ENCODE measurements around the gene DPP4. TPM values are rescaled to one million over a fixed set of nuclear protein-coding genes. Genes with fewer than 3 reads are reported as not detected.

The DPP4 gene
- total RNA-seq (12.6 TPM), polyA plus RNA-seq (10 to 100 TPM; 22.3 to 40.8 (median 29.9) TPM)

DNA sequence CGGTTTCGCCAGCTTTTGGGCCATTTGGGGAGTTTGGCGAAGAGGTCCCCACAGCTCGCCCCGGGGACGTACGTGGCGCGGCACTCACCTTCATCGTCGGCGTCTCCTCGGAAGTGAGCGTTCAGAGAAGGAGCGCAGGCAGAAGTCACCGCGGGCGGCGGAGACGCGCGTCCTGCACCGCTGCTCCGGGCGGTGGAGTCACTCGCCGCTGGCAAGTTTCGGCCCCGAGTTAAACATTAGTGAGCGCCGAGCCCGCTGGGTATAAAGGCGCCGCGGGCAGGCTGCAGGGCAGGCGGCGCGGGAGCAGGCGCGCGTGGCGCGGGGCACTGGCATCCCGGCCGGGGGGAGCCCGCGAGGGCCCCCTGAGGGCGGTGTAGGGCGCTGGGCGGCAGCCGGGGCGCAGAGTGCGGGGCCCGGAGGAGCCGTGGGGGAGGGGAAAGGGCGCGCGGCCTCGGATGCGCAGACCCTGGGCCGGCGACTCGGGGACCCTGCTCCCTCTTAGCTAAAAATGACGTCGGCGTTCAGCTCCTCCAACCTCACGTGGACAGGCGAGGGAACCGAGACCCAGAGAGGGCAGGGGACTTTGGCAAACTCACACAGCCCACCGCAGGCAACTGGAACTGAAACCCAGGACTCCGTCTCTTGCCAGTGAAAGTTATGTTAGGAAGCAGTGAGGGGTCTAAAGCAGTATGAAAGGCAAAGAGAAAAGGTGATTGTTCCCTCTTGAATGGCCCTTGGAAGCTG lies at the start of gene DPP4:
DPP4 (minus strand) TSS at position 328 of the 744 bp plus-strand sequence; CDS start at position 94, 234 bp downstream.
- H3K4me1 Mint-ChIP-seq = peaks cover 10 to 56% (median 27%) of the 10 kb centered on the region in 4 donors

DNA sequence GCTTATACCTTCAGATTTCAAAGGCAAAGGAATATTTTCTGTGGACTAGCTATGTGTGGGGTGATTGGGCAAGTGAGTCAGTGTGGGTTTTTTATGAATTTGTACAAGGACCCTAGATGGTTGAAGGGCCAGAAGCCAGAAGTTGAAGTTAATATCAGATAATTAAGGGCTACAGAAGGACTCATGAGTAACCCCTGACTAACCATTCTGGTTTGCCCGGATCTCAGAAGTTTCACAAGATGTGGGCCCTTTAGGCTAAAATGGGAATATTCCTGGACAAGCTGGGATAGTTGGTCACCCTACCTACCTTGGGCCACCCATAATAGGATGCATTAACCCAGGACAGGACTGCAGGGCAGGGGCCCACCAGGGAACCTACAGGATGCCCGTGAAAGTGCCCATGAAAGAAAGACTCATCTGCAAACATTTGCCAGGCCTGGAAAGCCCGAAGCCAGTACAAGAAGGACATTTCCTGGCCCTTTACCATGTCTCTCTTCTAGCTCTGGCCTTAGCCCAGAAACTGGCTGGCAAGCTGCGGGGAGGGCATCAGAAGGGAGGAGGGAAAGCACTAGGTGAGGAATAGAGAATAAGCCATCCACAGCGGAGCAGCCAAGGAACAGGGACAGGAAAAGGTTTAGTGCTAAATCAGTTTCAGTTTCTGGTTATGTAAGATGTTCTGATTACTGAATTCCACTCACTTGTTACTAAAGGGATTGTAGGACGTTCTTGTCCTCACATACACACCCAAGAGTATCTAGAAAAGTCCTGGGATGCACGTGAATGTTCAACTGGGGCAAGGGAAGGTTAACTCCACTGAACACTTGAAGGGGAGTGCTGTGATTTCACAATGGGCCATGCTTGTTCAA lies 44.4 kb upstream of the DPP4 start:
- DNase-seq (no peak), ATAC-seq (ENCODE audit: low read depth in 2 of 2) (no peak)
- Mint-ChIP-seq H3K4me1 (peaks cover 0 to 12% (median 6%) of the 10 kb centered on the region in 4 donors), H3K4me3 (no peak overlapping the region), H3K9me3 (peaks cover 0 to 9% (median 3%) of the 10 kb centered on the region in 7 donors), H3K27me3 (no peaks in the 10 kb centered on the region), H3K27ac (peak overlapping the region in 2 of 3 donors; percentile 15 to 70), H3K36me3 (peaks cover 4% of the 10 kb centered on the region)
- Histone ChIP-seq H3K36me3 (ENCODE audit: control insufficient read depth, insufficient read depth, low read length) (no peaks in the 10 kb centered on the region), H3K9me3 (ENCODE audit: control insufficient read depth in 2 of 2, low read length in 2 of 2) (no peaks in the 10 kb centered on the region), H3K27me3 (ENCODE audit: control insufficient read depth, insufficient read depth, low read length) (no peaks in the 10 kb centered on the region), H3K4me1 (ENCODE audit: control insufficient read depth, insufficient read depth, low read length, poor library complexity, severe bottlenecking) (peaks cover 5% of the 10 kb centered on the region), H3K4me3 (ENCODE audit: low read depth, low read length) (no peak overlapping the region), H3K27ac (ENCODE audit: insufficient read depth, low read length, poor library complexity, severe bottlenecking) (no peak overlapping the region)

More for the DNA sequence above, at the start of gene DPP4:
- DNase-seq (peak; percentile 20 to 76 (median 59)), ATAC-seq (ENCODE audit: low read depth in 2 of 2) (peak; percentile 80)
- H3K4me3 Mint-ChIP-seq = peak within 1 kb of the TSS; percentile 93 to 100 (median 98)
- Histone ChIP-seq H3K9me3 (ENCODE audit: control insufficient read depth in 2 of 2, low read length in 2 of 2) (peaks cover 2 to 5% of the 10 kb centered on the region in 2 experiments), H3K4me1 (ENCODE audit: control insufficient read depth, insufficient read depth, low read length, poor library complexity, severe bottlenecking) (peaks cover 37% of the 10 kb centered on the region), H3K27ac (ENCODE audit: insufficient read depth, low read length, poor library complexity, severe bottlenecking) (no peak within 1 kb of the TSS), H3K4me3 (ENCODE audit: low read depth, low read length) (peak within 1 kb of the TSS; percentile 78), H3K27me3 (ENCODE audit: control insufficient read depth, insufficient read depth, low read length) (no peaks in the 10 kb centered on the region), H3K36me3 (ENCODE audit: control insufficient read depth, insufficient read depth, low read length) (no peaks in the 10 kb centered on the region)
- H3K36me3 Mint-ChIP-seq = peaks cover 8% of the 10 kb centered on the region
- no peaks in the 10 kb centered on the region for H3K27me3 Mint-ChIP-seq
- peak within 1 kb of the TSS; percentile 87 to 96 (median 92) for H3K27ac Mint-ChIP-seq
- peaks cover 0 to 10% (median 2%) of the 10 kb centered on the region in 7 donors for H3K9me3 Mint-ChIP-seq

DNA sequence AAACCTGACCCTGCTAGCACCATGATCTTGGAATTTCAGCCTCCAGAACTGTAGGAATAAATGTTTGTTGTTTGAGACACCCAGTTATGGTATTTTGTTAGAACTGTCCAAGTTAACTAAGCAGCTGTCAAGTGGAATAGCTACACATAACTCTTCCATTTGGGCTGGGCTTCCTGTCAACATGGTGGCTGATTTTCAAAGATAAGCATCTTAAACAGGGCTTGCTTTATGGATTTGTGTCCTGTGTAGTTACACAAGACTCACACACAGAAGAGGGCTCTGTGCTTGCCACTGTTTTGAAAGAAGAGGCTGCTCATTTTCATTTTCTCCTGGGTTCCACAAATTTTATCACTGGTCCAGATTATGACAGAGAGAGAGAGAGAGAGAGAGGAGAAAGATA lies 42.3 kb upstream of the DPP4 start:
- DNase-seq = no peak
- Histone ChIP-seq H3K4me3 (ENCODE audit: low read depth, low read length) (no peak overlapping the region), H3K27me3 (ENCODE audit: control insufficient read depth, insufficient read depth, low read length) (no peaks in the 10 kb centered on the region), H3K27ac (ENCODE audit: insufficient read depth, low read length, poor library complexity, severe bottlenecking) (no peak overlapping the region), H3K9me3 (ENCODE audit: control insufficient read depth in 2 of 2, low read length in 2 of 2) (no peaks in the 10 kb centered on the region), H3K4me1 (ENCODE audit: control insufficient read depth, insufficient read depth, low read length, poor library complexity, severe bottlenecking) (peaks cover 5% of the 10 kb centered on the region), H3K36me3 (ENCODE audit: control insufficient read depth, insufficient read depth, low read length) (no peaks in the 10 kb centered on the region)
- Mint-ChIP-seq H3K27ac (no peak overlapping the region), H3K9me3 (peaks cover 0 to 9% (median 3%) of the 10 kb centered on the region in 7 donors), H3K4me1 (peaks cover 0 to 12% (median 6%) of the 10 kb centered on the region in 4 donors), H3K27me3 (no peaks in the 10 kb centered on the region), H3K4me3 (no peak overlapping the region), H3K36me3 (peaks cover 4% of the 10 kb centered on the region)
- ATAC-seq (ENCODE audit: low read depth in 2 of 2) = no peak

DNA sequence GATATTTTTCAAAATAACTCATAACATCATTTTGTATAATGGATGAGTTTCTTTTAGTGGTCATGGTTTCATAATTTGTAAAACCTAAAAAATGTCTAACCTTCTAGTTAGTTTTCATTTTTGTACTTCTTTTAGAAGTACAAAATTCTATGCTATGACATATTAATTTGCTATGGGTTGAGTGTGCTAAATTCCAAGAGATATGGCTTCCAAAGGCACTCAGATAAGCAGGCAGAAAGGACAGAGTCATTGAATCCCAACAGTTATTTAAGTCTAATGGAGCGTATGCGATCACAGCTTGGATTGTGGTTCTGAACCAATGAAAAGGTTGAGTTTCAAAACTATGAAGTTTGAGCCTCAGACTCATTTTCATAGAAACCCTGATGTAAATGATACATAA lies 41.1 kb upstream of the DPP4 start:
- Histone ChIP-seq H3K27me3 (ENCODE audit: control insufficient read depth, insufficient read depth, low read length) (no peaks in the 10 kb centered on the region), H3K36me3 (ENCODE audit: control insufficient read depth, insufficient read depth, low read length) (no peaks in the 10 kb centered on the region), H3K27ac (ENCODE audit: insufficient read depth, low read length, poor library complexity, severe bottlenecking) (no peak overlapping the region), H3K4me3 (ENCODE audit: low read depth, low read length) (no peak overlapping the region), H3K4me1 (ENCODE audit: control insufficient read depth, insufficient read depth, low read length, poor library complexity, severe bottlenecking) (peaks cover 4% of the 10 kb centered on the region), H3K9me3 (ENCODE audit: control insufficient read depth in 2 of 2, low read length in 2 of 2) (no peaks in the 10 kb centered on the region)
- peaks cover 0 to 12% (median 6%) of the 10 kb centered on the region in 4 donors for H3K4me1 Mint-ChIP-seq
- DNase-seq (no peak), ATAC-seq (ENCODE audit: low read depth in 2 of 2) (no peak)
- H3K9me3 Mint-ChIP-seq = peaks cover 0 to 9% (median 3%) of the 10 kb centered on the region in 7 donors
- H3K4me3 Mint-ChIP-seq = no peak overlapping the region
- H3K27me3 Mint-ChIP-seq = no peaks in the 10 kb centered on the region
- no peak overlapping the region for H3K27ac Mint-ChIP-seq
- H3K36me3 Mint-ChIP-seq = peaks cover 4% of the 10 kb centered on the region

DNA sequence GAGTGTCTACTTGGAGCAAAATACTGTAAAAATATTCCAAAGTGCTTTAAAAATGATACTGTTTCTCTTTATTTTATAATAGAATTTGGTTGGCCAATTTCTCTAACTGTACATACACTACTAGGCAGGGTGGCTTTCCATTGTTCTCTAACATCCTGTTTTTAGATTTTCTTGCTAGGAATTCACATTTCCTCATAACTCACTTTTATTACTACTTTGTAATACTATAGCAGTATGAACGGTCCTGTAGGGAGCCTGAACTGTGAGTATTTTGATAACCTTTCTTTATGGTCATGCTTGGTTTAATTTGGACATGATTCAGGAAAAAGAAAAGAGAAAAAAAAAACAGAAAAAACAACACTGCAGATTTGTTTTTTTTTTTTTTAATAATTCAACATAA lies 40.3 kb upstream of the DPP4 start:
- H3K9me3 ChIP-seq (ENCODE audit: control insufficient read depth in 2 of 2, low read length in 2 of 2) = no peaks in the 10 kb centered on the region
- DNase-seq (no peak), ATAC-seq (ENCODE audit: low read depth in 2 of 2) (no peak)
- peaks cover 0 to 9% (median 3%) of the 10 kb centered on the region in 7 donors for H3K9me3 Mint-ChIP-seq
- no peak overlapping the region for H3K27ac ChIP-seq (ENCODE audit: insufficient read depth, low read length, poor library complexity, severe bottlenecking)
- no peak overlapping the region for H3K4me3 Mint-ChIP-seq
- H3K27ac Mint-ChIP-seq = no peak overlapping the region
- H3K4me1 ChIP-seq (ENCODE audit: control insufficient read depth, insufficient read depth, low read length, poor library complexity, severe bottlenecking) = no peaks in the 10 kb centered on the region
- no peaks in the 10 kb centered on the region for H3K27me3 ChIP-seq (ENCODE audit: control insufficient read depth, insufficient read depth, low read length)
- peaks cover 4% of the 10 kb centered on the region for H3K27me3 Mint-ChIP-seq
- peaks cover 0 to 12% (median 6%) of the 10 kb centered on the region in 4 donors for H3K4me1 Mint-ChIP-seq
- H3K36me3 Mint-ChIP-seq = peaks cover 4% of the 10 kb centered on the region
- no peak overlapping the region for H3K4me3 ChIP-seq (ENCODE audit: low read depth, low read length)
- no peaks in the 10 kb centered on the region for H3K36me3 ChIP-seq (ENCODE audit: control insufficient read depth, insufficient read depth, low read length)

DNA sequence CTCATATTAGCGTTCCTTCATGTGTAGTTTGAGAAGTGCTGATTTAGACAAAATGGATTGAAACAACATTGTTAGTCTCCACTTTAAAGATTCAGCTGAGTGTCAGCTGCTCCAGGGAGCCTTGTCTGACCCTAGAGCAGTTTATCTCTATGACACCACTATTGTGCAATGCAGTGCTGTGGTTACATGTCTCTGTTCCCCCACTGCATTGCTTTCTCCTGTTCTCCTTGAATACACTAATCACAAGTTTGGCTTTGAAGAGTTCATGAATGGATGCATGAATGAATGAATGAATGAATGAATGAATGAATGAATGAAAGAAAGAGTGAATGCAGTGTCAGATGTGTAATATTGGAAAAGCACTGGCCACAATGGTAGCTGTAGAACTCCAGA lies 39.8 kb upstream of the DPP4 start:
- H3K9me3 Mint-ChIP-seq = peaks cover 0 to 9% (median 3%) of the 10 kb centered on the region in 7 donors
- H3K27me3 Mint-ChIP-seq = peaks cover 5% of the 10 kb centered on the region
- no peak overlapping the region for H3K27ac Mint-ChIP-seq
- Histone ChIP-seq H3K4me1 (ENCODE audit: control insufficient read depth, insufficient read depth, low read length, poor library complexity, severe bottlenecking) (no peaks in the 10 kb centered on the region), H3K27ac (ENCODE audit: insufficient read depth, low read length, poor library complexity, severe bottlenecking) (no peak overlapping the region), H3K9me3 (ENCODE audit: control insufficient read depth in 2 of 2, low read length in 2 of 2) (no peaks in the 10 kb centered on the region), H3K36me3 (ENCODE audit: control insufficient read depth, insufficient read depth, low read length) (no peaks in the 10 kb centered on the region), H3K4me3 (ENCODE audit: low read depth, low read length) (no peak overlapping the region), H3K27me3 (ENCODE audit: control insufficient read depth, insufficient read depth, low read length) (no peaks in the 10 kb centered on the region)
- DNase-seq = no peak
- no peak overlapping the region for H3K4me3 Mint-ChIP-seq
- H3K4me1 Mint-ChIP-seq = peaks cover 0 to 11% (median 6%) of the 10 kb centered on the region in 4 donors
- H3K36me3 Mint-ChIP-seq = peaks cover 4% of the 10 kb centered on the region
- ATAC-seq (ENCODE audit: low read depth in 2 of 2) = no peak

DNA sequence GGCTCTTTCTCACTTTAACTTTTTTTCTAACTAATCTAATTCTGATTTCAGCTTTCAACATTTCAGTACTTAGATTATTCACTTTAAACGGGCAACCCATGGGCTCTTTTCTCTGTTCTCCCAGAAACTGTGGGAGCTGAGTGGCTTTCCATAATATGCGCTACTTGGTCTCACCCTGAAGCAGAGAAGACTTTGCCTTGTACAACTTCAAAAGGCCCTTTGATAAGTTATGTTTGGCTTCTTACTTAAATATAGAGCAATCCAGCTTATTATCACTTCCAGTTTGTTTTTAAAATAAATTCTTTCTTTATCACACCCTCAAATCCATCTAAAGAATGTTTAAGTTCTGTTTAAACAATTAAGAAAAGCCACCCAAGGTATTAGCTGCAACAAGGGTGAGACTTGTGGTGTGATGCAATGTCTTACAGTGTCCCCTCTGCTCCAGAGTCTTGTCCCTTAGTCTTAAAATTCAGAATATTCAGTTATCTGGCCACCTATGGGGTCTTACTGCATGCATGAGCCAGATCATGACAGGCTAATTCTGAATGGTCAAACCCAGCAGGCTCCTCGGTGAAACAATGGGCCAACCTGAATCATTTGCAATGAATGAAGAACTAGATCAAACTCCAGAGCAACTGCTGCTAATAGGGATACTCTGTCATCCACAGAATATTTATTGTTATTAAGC lies 39.2 kb upstream of the DPP4 start:
- ATAC-seq (ENCODE audit: low read depth in 2 of 2) (no peak), DNase-seq (no peak)
- H3K4me1 Mint-ChIP-seq = peaks cover 0 to 9% (median 4%) of the 10 kb centered on the region in 4 donors
- H3K27me3 Mint-ChIP-seq = peaks cover 5% of the 10 kb centered on the region
- no peak overlapping the region for H3K27ac Mint-ChIP-seq
- peaks cover 0 to 9% (median 3%) of the 10 kb centered on the region in 7 donors for H3K9me3 Mint-ChIP-seq
- no peak overlapping the region for H3K4me3 Mint-ChIP-seq
- Histone ChIP-seq H3K36me3 (ENCODE audit: control insufficient read depth, insufficient read depth, low read length) (no peaks in the 10 kb centered on the region), H3K27ac (ENCODE audit: insufficient read depth, low read length, poor library complexity, severe bottlenecking) (no peak overlapping the region), H3K9me3 (ENCODE audit: control insufficient read depth in 2 of 2, low read length in 2 of 2) (no peaks in the 10 kb centered on the region), H3K27me3 (ENCODE audit: control insufficient read depth, insufficient read depth, low read length) (no peaks in the 10 kb centered on the region), H3K4me1 (ENCODE audit: control insufficient read depth, insufficient read depth, low read length, poor library complexity, severe bottlenecking) (no peaks in the 10 kb centered on the region), H3K4me3 (ENCODE audit: low read depth, low read length) (no peak overlapping the region)
- peaks cover 4% of the 10 kb centered on the region for H3K36me3 Mint-ChIP-seq
